ENCODE measurements around the gene SPACA1.
"Not testable (repeated sequence)": the region's sequence is repeated elsewhere in the genome, so short reads cannot be mapped to it uniquely, and the experiment has no call there.

SPACA1 gene

GRCh38 chr6:88047510-88048150, at the start of gene SPACA1:
SPACA1 (plus strand) TSS chr6:88047841; CDS start chr6:88047906, 65 bp downstream.
- in situ Hi-C loops (cut with HindIII; ENCODE audit: low sequenced_read_pairs) = no loop called here
- no peak for DNase-seq (ENCODE audit: low read depth)
- H3K4me3 ChIP-seq (ENCODE audit: low read depth, low read length) = no peak within 1 kb of the TSS
- TF ChIP-seq CTCF (IDR thresholded peaks at IDR 0.05; ENCODE audit: low read depth, low read length, missing control alignments) = no peak

GRCh38 chr6:88000713-88001112, 46.9 kb upstream of the SPACA1 start:
- no peak overlapping the region for H3K4me3 ChIP-seq (ENCODE audit: low read depth, low read length)
- in situ Hi-C loops (cut with HindIII; ENCODE audit: low sequenced_read_pairs) = no loop called here
- TF ChIP-seq CTCF (IDR thresholded peaks at IDR 0.05; ENCODE audit: low read depth, low read length, missing control alignments) = no peak
- DNase-seq (ENCODE audit: low read depth) = no peak

GRCh38 chr6:88001279-88001678, 46.4 kb upstream of the SPACA1 start:
- in situ Hi-C loops (cut with HindIII; ENCODE audit: low sequenced_read_pairs); H3K4me3 ChIP-seq (ENCODE audit: low read depth, low read length); DNase-seq (ENCODE audit: low read depth): not testable (repeated sequence)

- DNase-seq (ENCODE audit: low read depth) = no peak
- TF ChIP-seq CTCF (IDR thresholded peaks at IDR 0.05; ENCODE audit: low read depth, low read length, missing control alignments) = no peak
- in situ Hi-C loops (cut with HindIII; ENCODE audit: low sequenced_read_pairs) = no loop called here
- H3K4me3 ChIP-seq (ENCODE audit: low read depth, low read length) = no peak overlapping the region
Measured at GRCh38 chr6:88004707-88005106, 42.9 kb upstream of the SPACA1 start.

GRCh38 chr6:88006557-88006956, 41.1 kb upstream of the SPACA1 start:
- no peak for TF ChIP-seq CTCF (IDR thresholded peaks at IDR 0.05; ENCODE audit: low read depth, low read length, missing control alignments)
- in situ Hi-C loops (cut with HindIII; ENCODE audit: low sequenced_read_pairs) = no loop called here
- no peak overlapping the region for H3K4me3 ChIP-seq (ENCODE audit: low read depth, low read length)
- no peak for DNase-seq (ENCODE audit: low read depth)

- no peak for TF ChIP-seq CTCF (IDR thresholded peaks at IDR 0.05; ENCODE audit: low read depth, low read length, missing control alignments)
- in situ Hi-C loops (cut with HindIII; ENCODE audit: low sequenced_read_pairs) = no loop called here
- peak; percentile 3 for DNase-seq (ENCODE audit: low read depth)
- no peak overlapping the region for H3K4me3 ChIP-seq (ENCODE audit: low read depth, low read length)
Measured at GRCh38 chr6:88008411-88008810, 39.2 kb upstream of the SPACA1 start.

- no peak for TF ChIP-seq CTCF (IDR thresholded peaks at IDR 0.05; ENCODE audit: low read depth, low read length, missing control alignments)
- H3K4me3 ChIP-seq (ENCODE audit: low read depth, low read length) = no peak overlapping the region
Measured at GRCh38 chr6:88008831-88009231, 38.8 kb upstream of the SPACA1 start.

More at GRCh38 chr6:88008831-88009231, 38.8 kb upstream of the SPACA1 start:
- in situ Hi-C loops (cut with HindIII; ENCODE audit: low sequenced_read_pairs) = no loop called here
- DNase-seq (ENCODE audit: low read depth) = peak; percentile 80
